Mesodermal cell (in vitro differentiated cells): ENCODE data around the gene HAUS3.

Experiments
- H3K27ac ChIP-seq: 2 replicates; pipeline ENCODE4 v1.7.0; 2013; ENCODE audit warnings: mild to moderate bottlenecking, low read depth, low read length, moderate library complexity; ENCODE audit not compliant: severe bottlenecking
- H3K36me3 ChIP-seq: 2 replicates; pipeline ENCODE4 v1.7.1; 2013; ENCODE audit warnings: mild to moderate bottlenecking, low read length, moderate library complexity; ENCODE audit not compliant: control insufficient read depth, insufficient read depth
- H3K4me1 ChIP-seq: one replicate; pipeline ENCODE4 v1.7.1; 2013; ENCODE audit warnings: mild to moderate bottlenecking, low read length; ENCODE audit not compliant: insufficient read depth, control insufficient read depth, poor library complexity, severe bottlenecking
- H3K4me3 ChIP-seq: 2 replicates; pipeline ENCODE4 v1.7.0; 2013; ENCODE audit warnings: low read length, control low read depth, mild to moderate bottlenecking; ENCODE audit not compliant: insufficient read depth, poor library complexity, severe bottlenecking; ENCODE audit errors: extremely low read depth
- H3K9me3 ChIP-seq: 2 replicates; pipeline ENCODE4 v1.7.1; 2013; ENCODE audit warnings: mild to moderate bottlenecking, low read length, moderate library complexity; ENCODE audit not compliant: control insufficient read depth
- WGBS, 2 experiments: methylation state at CpG; one replicate each; pipeline ENCODE4 v1.1.5; 2013; ENCODE audit warnings: missing lambda C conversion rate in 2 of 2; ENCODE audit not compliant: insufficient coverage in 2 of 2; 5-methylcytosine and 5-hydroxymethylcytosine counted together

Gene HAUS3

GRCh38 chr4:2274320-2275043 lies 32.6 kb upstream of the HAUS3 start:
- no peaks in the 10 kb centered on the region for H3K36me3 ChIP-seq
- 88 to 90% methylated on average over 16 to 18 of the region's 21 CpGs for WGBS, 2 experiments
- no peak overlapping the region for H3K4me3 ChIP-seq
- no peak overlapping the region for H3K27ac ChIP-seq
- no peaks in the 10 kb centered on the region for H3K9me3 ChIP-seq
- H3K4me1 ChIP-seq = no peaks in the 10 kb centered on the region

GRCh38 chr4:2273657-2274319 lies 31.9 kb upstream of the HAUS3 start:
- Histone ChIP-seq H3K36me3 (no peaks in the 10 kb centered on the region), H3K9me3 (no peaks in the 10 kb centered on the region), H3K4me3 (no peak overlapping the region), H3K4me1 (peaks cover 3% of the 10 kb centered on the region), H3K27ac (no peak overlapping the region)
- WGBS, 2 experiments = 83 to 91% methylated on average over 17 to 21 of the region's 24 CpGs

- no peak overlapping the region for H3K4me3 ChIP-seq
- peaks cover 6% of the 10 kb centered on the region for H3K4me1 ChIP-seq
- WGBS, 2 experiments = 89 to 91% methylated on average over 13 to 15 of the region's 15 CpGs
- no peaks in the 10 kb centered on the region for H3K9me3 ChIP-seq
- H3K27ac ChIP-seq = no peak overlapping the region
- no peaks in the 10 kb centered on the region for H3K36me3 ChIP-seq
These were observed 31.3 kb upstream of the HAUS3 start for GRCh38 chr4:2273221-2273620.

- whole genome bisulfite sequencing, 2 experiments = 93 to 94% methylated on average over 6 of the region's 6 CpGs
- Histone ChIP-seq H3K36me3 (no peaks in the 10 kb centered on the region), H3K4me1 (peaks cover 6% of the 10 kb centered on the region), H3K9me3 (no peaks in the 10 kb centered on the region), H3K27ac (no peak overlapping the region), H3K4me3 (no peak overlapping the region)
These were observed 30.9 kb upstream of the HAUS3 start for GRCh38 chr4:2272828-2273120.

GRCh38 chr4:2272026-2272827 lies 30.3 kb upstream of the HAUS3 start:
- Histone ChIP-seq H3K4me1 (peaks cover 6% of the 10 kb centered on the region), H3K36me3 (no peaks in the 10 kb centered on the region), H3K9me3 (no peaks in the 10 kb centered on the region), H3K4me3 (no peak overlapping the region), H3K27ac (no peak overlapping the region)
- 90 to 94% methylated on average over 17 of the region's 25 CpGs for WGBS, 2 experiments

DNA sequence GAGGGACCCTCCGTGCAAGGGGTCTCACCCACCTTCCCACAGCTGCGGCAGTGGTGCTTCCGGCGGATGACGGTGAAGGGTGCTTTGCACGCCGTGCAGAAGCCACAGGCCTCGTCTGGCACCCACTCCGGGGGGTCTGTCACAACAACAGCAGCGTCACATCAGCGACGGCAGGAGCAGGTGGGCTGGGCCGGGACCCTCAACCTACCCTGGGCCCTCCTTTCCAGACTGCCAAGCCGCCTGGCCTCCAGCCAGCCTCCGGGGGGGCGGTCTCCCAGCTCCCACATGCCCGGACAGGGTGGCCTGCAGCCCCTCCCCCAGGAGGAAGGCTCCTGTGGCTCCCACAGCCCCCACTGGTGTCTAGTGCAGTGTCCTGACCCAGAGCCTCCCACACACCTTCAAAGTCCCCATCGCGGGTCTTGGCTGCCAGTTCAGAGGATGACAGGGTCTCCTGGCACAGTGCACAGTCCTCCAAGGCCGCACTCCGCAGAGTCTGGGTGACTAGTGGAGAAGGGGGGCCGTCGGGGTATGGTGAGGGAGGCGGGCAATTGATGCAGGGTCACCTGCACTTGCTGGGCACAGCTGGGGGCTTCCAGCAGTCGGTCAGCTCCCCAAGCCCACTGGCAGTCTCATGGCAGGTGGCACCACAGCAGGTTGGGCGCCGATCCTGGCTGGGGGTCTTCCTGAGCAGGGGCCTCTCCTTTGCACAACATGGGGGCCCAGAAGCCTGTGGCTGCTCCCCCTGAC lies 29.5 kb upstream of the HAUS3 start:
- no peak overlapping the region for H3K27ac ChIP-seq
- H3K4me3 ChIP-seq = no peak overlapping the region
- peaks cover 6% of the 10 kb centered on the region for H3K4me1 ChIP-seq
- no peaks in the 10 kb centered on the region for H3K9me3 ChIP-seq
- no peaks in the 10 kb centered on the region for H3K36me3 ChIP-seq
- 88 to 89% methylated on average over 22 to 25 of the region's 27 CpGs for WGBS, 2 experiments

DNA sequence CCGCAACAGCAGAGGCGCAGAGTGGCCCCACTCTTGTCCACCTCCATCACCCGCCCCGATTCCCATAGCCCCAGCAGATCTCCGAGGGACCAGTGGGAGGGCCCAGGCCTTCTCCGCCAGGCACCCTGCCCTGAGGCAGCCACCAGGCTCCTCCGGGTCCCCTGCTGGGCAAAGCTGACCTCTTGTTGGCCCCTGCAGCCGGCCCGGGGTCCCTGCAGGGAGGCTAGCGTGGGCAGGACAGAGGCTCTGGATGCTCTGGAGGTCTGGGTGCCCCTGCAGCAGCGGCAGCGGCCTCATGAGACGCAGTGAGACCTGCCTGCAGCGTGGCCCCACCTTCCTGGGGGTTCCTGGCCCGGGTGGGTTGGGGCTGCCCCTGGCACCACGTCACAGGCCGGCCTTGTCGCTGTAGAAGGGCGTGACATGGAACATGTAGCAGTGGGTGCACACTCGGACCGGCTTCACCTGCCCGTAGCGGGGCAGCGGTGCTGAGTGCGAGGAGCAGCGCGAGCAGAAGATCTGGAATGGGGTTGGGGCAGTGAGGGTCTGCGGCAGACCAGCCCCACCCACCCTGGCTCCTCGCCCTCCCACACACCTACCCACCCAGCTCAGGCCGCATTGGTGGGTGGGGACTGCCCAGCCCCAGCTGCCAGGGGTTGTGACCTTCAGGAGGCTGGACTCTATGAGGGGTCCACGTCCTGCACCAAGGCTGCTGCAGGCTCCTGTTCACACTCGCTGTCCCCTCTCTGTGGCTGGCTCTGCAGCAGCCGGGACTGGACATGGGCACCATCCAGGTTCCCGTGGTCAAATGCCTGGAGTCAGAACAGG lies 28.6 kb upstream of the HAUS3 start:
- Histone ChIP-seq H3K4me1 (peaks cover 6% of the 10 kb centered on the region), H3K36me3 (no peaks in the 10 kb centered on the region)

GRCh38 chr4:2269618-2270163 lies 27.8 kb upstream of the HAUS3 start:
- 87 to 92% methylated on average over 6 to 9 of the region's 12 CpGs for WGBS, 2 experiments
- H3K4me3 ChIP-seq = no peak overlapping the region
- H3K27ac ChIP-seq = no peak overlapping the region
- no peaks in the 10 kb centered on the region for H3K36me3 ChIP-seq
- peaks cover 6% of the 10 kb centered on the region for H3K4me1 ChIP-seq
- no peaks in the 10 kb centered on the region for H3K9me3 ChIP-seq

More for the DNA sequence above, 28.6 kb upstream of the HAUS3 start:
- Histone ChIP-seq H3K27ac (no peak overlapping the region), H3K4me3 (no peak overlapping the region), H3K9me3 (no peaks in the 10 kb centered on the region)
- 91 to 93% methylated on average over 29 to 31 of the region's 34 CpGs for WGBS, 2 experiments

- 65 to 72% methylated on average over 6 of the region's 6 CpGs for WGBS, 2 experiments
- H3K27ac ChIP-seq = no peak overlapping the region
- H3K36me3 ChIP-seq = no peaks in the 10 kb centered on the region
- no peaks in the 10 kb centered on the region for H3K9me3 ChIP-seq
- no peak overlapping the region for H3K4me3 ChIP-seq
- peaks cover 6% of the 10 kb centered on the region for H3K4me1 ChIP-seq
These were observed 27.2 kb upstream of the HAUS3 start for GRCh38 chr4:2269206-2269531.
